ENCODE results near the gene ERN1.

Gene ERN1

GRCh38 chr17:64074704-64075426 lies 55.1 kb downstream of the ERN1 start:
- no peak overlapping the region for H3K27ac ChIP-seq
- no peak for DNase-seq
- TF ChIP-seq CTCF (IDR thresholded peaks at IDR 0.05; ENCODE audit: low read depth, low read length, missing control alignments), result no peak

GRCh38 chr17:64073771-64074703 lies 55.9 kb downstream of the ERN1 start:
- no peak for TF ChIP-seq CTCF (IDR thresholded peaks at IDR 0.05; ENCODE audit: low read depth, low read length, missing control alignments)
- DNase-seq, result no peak
- in situ Hi-C loops (cut with HindIII; ENCODE audit: low pct_ligation_motif_present, low sequenced_read_pairs), result no loop called here
- Histone ChIP-seq H3K27me3 (replicated peaks) (no peaks in the 10 kb centered on the region), H3K27ac (no peak overlapping the region), H3K36me3 (replicated peaks) (peaks cover 14% of the 10 kb centered on the region), H3K4me3 (ENCODE audit: low read depth, low read length) (no peak overlapping the region)

More at GRCh38 chr17:64074704-64075426, 55.1 kb downstream of the ERN1 start:
- peaks cover 7% of the 10 kb centered on the region for H3K36me3 ChIP-seq (replicated peaks)
- in situ Hi-C loops (cut with HindIII; ENCODE audit: low pct_ligation_motif_present, low sequenced_read_pairs), result no loop called here
- no peaks in the 10 kb centered on the region for H3K27me3 ChIP-seq (replicated peaks)
- no peak overlapping the region for H3K4me3 ChIP-seq (ENCODE audit: low read depth, low read length)

GRCh38 chr17:64071111-64071510 lies 58.8 kb downstream of the ERN1 start:
- Histone ChIP-seq H3K36me3 (replicated peaks) (peaks cover 25% of the 10 kb centered on the region), H3K4me3 (ENCODE audit: low read depth, low read length) (no peak overlapping the region), H3K27me3 (replicated peaks) (no peaks in the 10 kb centered on the region), H3K27ac (no peak overlapping the region)
- DNase-seq, result no peak
- in situ Hi-C loops (cut with HindIII; ENCODE audit: low pct_ligation_motif_present, low sequenced_read_pairs), result no loop called here
- no peak for TF ChIP-seq CTCF (IDR thresholded peaks at IDR 0.05; ENCODE audit: low read depth, low read length, missing control alignments)

GRCh38 chr17:64070213-64070612 lies 59.7 kb downstream of the ERN1 start:
- DNase-seq, result no peak
- no peaks in the 10 kb centered on the region for H3K27me3 ChIP-seq (replicated peaks)
- peaks cover 25% of the 10 kb centered on the region for H3K36me3 ChIP-seq (replicated peaks)
- H3K4me3 ChIP-seq (ENCODE audit: low read depth, low read length), result no peak overlapping the region
- H3K27ac ChIP-seq, result no peak overlapping the region
- in situ Hi-C loops (cut with HindIII; ENCODE audit: low pct_ligation_motif_present, low sequenced_read_pairs), result no loop called here
- no peak for TF ChIP-seq CTCF (IDR thresholded peaks at IDR 0.05; ENCODE audit: low read depth, low read length, missing control alignments)

GRCh38 chr17:64069143-64069542 lies 60.8 kb downstream of the ERN1 start:
- Histone ChIP-seq H3K36me3 (replicated peaks) (peaks cover 25% of the 10 kb centered on the region), H3K27me3 (replicated peaks) (no peaks in the 10 kb centered on the region), H3K27ac (no peak overlapping the region), H3K4me3 (ENCODE audit: low read depth, low read length) (no peak overlapping the region)
- no peak for TF ChIP-seq CTCF (IDR thresholded peaks at IDR 0.05; ENCODE audit: low read depth, low read length, missing control alignments)
- in situ Hi-C loops (cut with HindIII; ENCODE audit: low pct_ligation_motif_present, low sequenced_read_pairs), result no loop called here
- DNase-seq, result no peak

Measured in brain microvascular endothelial cell (primary cell).